D341Med (cell line): Measurements from ENCODE around the gene LASP1.

Experiments
- DNase-seq: peaks from one replicate; pipeline ENCODE4 v3.0.0; 2012; ENCODE audit warnings: low spot score

Gene LASP1

GRCh38 chr17:38870259-38871165, 654 bp downstream of the LASP1 start:
- DNase-seq: peak; percentile 80

- DNase-seq: no peak
These were observed 1.6 kb downstream of the LASP1 start for GRCh38 chr17:38871247-38872015.

- no peak for DNase-seq
These were observed 2.2 kb downstream of the LASP1 start for GRCh38 chr17:38872027-38872511.

GRCh38 chr17:38872671-38873385, 3.0 kb downstream of the LASP1 start:
- no peak for DNase-seq

DNA sequence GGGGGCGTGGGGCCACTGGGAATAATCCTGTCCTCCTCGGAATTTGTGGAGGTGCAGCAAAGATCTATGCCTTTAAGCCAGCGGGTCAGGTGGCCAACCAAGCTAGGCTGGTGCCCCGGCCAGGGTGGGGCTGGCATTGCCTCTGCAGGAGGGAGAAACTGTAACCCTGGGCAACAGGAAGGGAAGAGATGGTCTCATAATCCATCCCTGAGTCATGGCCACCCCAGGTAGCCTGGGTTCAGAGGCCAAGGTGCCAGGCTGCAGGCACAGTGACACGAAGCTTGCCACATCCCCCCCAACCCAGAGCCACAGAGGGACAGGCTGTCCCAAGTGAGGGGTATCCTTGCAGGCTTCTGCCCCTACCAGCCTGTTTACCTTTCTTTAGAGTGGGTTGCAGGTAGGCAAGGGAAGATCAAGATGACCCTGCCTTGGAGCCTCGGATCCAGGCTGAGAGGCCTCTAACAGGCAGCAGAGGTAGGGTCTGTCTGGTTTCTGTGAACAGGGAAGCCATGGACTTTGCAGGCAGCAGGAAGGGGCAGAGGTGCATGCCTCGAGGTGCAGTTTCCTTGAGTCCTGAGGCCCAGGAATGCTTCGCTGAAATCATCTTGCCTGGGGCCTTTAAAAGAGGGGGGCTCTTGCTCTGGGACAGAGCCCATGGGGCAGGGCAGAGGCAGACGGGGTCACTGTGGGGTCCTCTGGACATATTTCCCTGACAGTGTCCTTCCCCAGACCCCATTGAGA, 4.0 kb downstream of the LASP1 start:
- peak; percentile 22 for DNase-seq

DNA sequence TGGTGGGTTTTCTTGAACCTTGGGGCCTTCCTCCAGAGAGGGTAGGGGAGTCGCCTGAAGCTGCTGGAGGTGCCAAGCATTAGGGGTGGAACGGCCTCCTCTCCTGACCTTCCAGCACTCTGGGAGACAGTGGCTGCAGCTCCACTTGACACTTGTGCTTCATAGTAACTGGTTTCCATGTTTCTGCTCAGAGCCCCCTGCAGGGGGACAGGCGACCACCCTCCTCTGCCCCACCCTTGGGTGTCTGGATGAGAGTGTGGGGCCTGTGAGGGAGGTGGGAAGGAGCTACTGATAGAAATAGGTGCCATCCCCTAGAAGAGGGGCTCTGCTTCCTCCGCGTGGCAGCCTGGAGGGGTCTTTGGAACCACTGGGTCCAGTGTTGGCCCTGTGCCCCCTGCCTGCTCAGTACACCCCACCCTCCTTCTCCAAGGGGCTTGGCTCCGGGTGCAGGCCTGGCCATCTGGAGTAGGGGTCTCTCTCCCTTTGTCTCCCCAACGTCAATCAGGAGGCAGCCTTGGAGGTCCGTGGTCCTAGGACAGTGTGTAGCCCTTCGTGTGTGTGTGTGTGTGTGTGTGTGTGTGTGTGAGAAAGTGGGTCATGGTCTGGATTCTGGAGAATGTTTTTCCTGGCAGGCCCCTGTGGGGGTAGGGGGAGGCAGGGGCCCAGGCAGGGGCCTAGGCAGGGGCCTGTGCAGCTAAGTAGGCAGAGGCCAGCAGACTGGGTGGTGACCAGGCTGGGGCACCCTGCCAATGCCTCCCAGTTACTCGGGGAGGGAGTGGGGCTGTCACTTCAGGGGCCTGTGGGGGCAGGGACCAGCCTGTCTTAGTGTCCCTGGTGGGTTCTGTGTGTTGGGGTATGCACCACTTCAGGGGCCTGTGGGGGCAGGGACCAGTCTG, 4.9 kb downstream of the LASP1 start:
- peak; percentile 19 for DNase-seq

- no peak for DNase-seq
These were observed 5.7 kb downstream of the LASP1 start for GRCh38 chr17:38875477-38876075.

- peak; percentile 82 for DNase-seq
These were observed 7.4 kb downstream of the LASP1 start for GRCh38 chr17:38877130-38877851.

- peak; percentile 35 for DNase-seq
These were observed 10.2 kb downstream of the LASP1 start for GRCh38 chr17:38879878-38880665.

- peak; percentile 40 for DNase-seq
These were observed 11.8 kb downstream of the LASP1 start for GRCh38 chr17:38881600-38882191.

DNA sequence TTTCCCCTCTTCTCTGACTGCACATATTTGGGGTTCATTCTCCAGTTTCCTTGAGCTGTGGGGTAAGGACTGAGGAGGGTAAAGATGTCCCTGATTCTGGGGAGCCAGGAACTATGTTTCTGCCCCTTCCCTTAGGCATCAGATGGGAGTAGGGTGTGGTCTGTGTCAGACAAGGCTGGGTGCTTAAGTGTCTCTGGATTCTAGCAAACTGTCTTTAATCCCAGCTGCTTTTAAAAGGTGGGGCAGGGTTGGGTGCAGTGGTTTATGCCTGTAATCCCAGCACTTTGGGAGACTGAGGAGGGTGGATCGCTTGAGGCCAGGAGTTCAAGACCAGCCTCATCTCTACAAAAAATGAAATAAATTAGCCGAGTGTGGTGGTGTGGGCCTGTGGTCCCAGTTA, 13.0 kb downstream of the LASP1 start:
- no peak for DNase-seq

DNA sequence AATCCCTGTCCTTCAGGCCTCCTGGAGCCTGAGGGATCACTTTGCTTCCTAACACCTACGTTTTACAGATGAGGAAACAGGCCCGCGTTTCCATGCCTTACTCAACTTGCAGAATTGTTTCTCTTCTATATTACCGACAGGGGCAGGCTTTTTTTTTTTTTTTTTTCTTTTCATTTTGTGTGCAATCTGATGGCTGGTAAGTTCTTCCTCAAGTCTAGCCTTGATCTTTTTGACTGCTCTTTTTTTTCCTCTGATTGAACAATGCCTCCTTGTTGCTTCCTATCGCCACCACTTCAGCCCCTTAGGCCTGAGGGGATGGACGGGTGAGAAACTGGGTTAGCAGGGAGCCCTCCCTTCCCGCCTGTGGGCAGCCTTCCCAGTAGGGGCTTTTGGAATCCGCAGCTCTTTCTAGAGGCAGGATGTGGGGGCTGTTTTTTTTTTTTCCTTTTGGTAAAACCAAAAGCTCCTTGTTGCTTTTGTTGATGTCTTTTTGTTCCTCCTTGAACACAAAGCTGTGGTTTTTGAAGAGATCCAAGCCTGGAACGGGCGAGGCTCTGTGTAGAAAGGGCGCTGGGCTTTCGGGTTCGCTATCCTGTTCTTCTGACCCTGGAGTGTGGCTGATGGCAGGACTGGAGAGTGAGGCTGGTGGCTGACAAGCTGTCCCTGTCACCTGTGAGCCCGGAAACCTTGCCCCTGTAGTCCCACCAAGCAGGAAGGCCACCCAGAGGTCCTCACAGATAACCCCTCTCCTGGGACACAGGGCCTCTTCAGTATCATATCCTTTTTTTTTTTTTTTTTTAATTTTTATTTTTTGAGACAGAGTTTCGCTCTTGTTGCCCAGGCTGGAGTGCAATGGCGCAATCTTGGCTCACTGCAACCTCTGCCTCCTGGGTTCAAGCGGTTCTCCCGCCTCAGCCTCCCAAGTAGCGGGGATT, 14.0 kb downstream of the LASP1 start:
- DNase-seq: no peak

DNA sequence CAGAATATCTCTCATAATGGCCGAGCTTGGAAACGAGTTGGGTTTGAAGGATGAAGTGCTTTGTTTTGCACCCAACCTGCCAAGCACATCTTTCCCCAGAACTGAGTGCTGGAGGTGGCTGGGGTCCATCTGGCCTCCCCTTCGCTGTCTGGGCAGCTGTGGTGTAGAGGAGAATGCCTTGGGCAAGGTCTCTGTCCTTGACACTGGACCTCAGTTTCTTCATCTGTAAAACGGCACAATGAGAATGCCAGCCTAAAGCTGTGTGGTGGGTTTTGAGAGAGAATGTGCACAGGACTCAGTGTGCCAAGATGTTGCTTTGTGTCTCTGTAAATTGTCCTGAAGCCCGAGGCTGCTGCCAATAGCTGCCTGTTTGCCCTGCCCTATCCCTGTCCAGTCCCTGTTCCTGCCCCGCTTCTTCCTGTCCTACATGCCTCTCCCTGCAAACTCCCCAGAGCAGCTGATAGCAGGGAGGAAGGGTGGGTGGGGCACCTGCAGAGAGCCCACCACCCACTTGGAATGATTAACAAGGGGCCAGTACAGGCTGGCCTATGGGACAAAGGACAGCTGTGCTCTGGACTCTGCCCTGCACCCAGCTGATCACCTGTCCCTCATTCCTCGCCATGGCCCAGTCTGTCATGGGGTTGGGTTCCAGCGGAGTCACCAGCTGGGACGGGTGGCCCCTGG, 15.3 kb downstream of the LASP1 start:
- DNase-seq: no peak

GRCh38 chr17:38885728-38886642, 16.1 kb downstream of the LASP1 start:
- DNase-seq: peak; percentile 92

DNA sequence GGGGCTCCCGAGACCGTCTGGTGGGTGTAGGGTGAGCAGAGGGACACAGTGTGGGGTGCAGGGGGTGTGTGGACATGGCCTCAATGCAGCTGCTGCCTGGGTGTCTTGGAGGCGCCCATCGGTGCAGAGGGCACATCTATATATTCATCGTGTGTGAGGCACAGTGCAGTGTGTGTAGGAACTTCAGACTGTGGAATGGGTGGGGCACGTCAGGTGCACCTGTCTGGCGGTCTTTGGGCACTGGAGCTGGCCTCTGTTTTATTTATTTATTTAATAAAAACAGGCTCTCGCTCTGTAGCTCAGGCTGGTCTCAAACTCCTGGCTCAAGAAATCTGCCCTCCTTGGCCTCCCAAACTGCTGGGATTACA, 16.8 kb downstream of the LASP1 start:
- DNase-seq: no peak
